ENCODE measurements around the gene CCNY. TPM values are rescaled to one million over a fixed set of nuclear protein-coding genes. Genes with fewer than 3 reads are reported as not detected.
A peak's percentile ranks its signal among the peaks of the same experiment; 100 is the strongest.

CCNY gene
- total RNA-seq, 1 donor from 2014 or later, result 85.9 TPM

- H3K27me3 ChIP-seq (ENCODE audit: insufficient read depth, low read length), result no peaks in the 10 kb centered on the region
- Mint-ChIP-seq H3K4me1 (ENCODE audit: low read depth, unreplicated experiment) (peaks cover 23% of the 10 kb centered on the region), H3K36me3 (ENCODE audit: low read depth, unreplicated experiment) (peaks cover 14% of the 10 kb centered on the region), H3K9me3 (ENCODE audit: unreplicated experiment) (no peaks in the 10 kb centered on the region), H3K27me3 (ENCODE audit: low read depth, unreplicated experiment) (no peaks in the 10 kb centered on the region), H3K27ac (ENCODE audit: unreplicated experiment) (peak overlapping the region; percentile 10), H3K4me3 (ENCODE audit: unreplicated experiment) (no peak overlapping the region)
- no peak overlapping the region for H2AFZ ChIP-seq (ENCODE audit: low read depth, low read length)
- no peak overlapping the region for H3K4me3 ChIP-seq (ENCODE audit: insufficient read depth, low read depth, low read length)
- no peaks in the 10 kb centered on the region for H3K9me3 ChIP-seq (ENCODE audit: insufficient read depth, low read depth, low read length)
- TF ChIP-seq EZH2 (IDR thresholded peaks at IDR 0.05; ENCODE audit: insufficient read depth, low read length), result no peak
- peaks cover 60% of the 10 kb centered on the region for H4K20me1 ChIP-seq (ENCODE audit: insufficient read depth, low read length)
- DNase-seq (ENCODE audit: low read depth), result no peak
- H3K36me3 ChIP-seq (ENCODE audit: insufficient read depth, low read length), result peaks cover 14% of the 10 kb centered on the region
- H3K9ac ChIP-seq (ENCODE audit: low read length), result no peak overlapping the region
- H3K4me2 ChIP-seq (ENCODE audit: low read length), result no peak overlapping the region
- no peak for FAIRE-seq
- H3K79me2 ChIP-seq (ENCODE audit: insufficient read depth, low read length), result peaks cover 56% of the 10 kb centered on the region
- peaks cover 6% of the 10 kb centered on the region for H3K4me1 ChIP-seq (ENCODE audit: insufficient read depth, low read length)
- H3K27ac ChIP-seq (ENCODE audit: low read depth, low read length), result no peak overlapping the region
These were observed 151.9 kb downstream of the CCNY start for GRCh38 chr10:35488228-35488627.

- Histone ChIP-seq H3K36me3 (ENCODE audit: insufficient read depth, low read length) (no peaks in the 10 kb centered on the region), H3K79me2 (ENCODE audit: insufficient read depth, low read length) (peaks cover 73% of the 10 kb centered on the region), H3K4me2 (ENCODE audit: low read length) (no peak overlapping the region), H3K4me3 (ENCODE audit: insufficient read depth, low read depth, low read length) (no peak overlapping the region), H2AFZ (ENCODE audit: low read depth, low read length) (no peak overlapping the region), H3K27ac (ENCODE audit: low read depth, low read length) (no peak overlapping the region), H3K4me1 (ENCODE audit: insufficient read depth, low read length) (peaks cover 11% of the 10 kb centered on the region), H3K9me3 (ENCODE audit: insufficient read depth, low read depth, low read length) (no peaks in the 10 kb centered on the region), H3K27me3 (ENCODE audit: insufficient read depth, low read length) (no peaks in the 10 kb centered on the region), H4K20me1 (ENCODE audit: insufficient read depth, low read length) (peaks cover 65% of the 10 kb centered on the region), H3K9ac (ENCODE audit: low read length) (no peak overlapping the region)
- H3K4me3 Mint-ChIP-seq (ENCODE audit: unreplicated experiment), result no peak overlapping the region
- peaks cover 4% of the 10 kb centered on the region for H3K36me3 Mint-ChIP-seq (ENCODE audit: low read depth, unreplicated experiment)
- H3K4me1 Mint-ChIP-seq (ENCODE audit: low read depth, unreplicated experiment), result peaks cover 16% of the 10 kb centered on the region
- no peak overlapping the region for H3K27ac Mint-ChIP-seq (ENCODE audit: unreplicated experiment)
- no peak for DNase-seq (ENCODE audit: low read depth)
- no peaks in the 10 kb centered on the region for H3K27me3 Mint-ChIP-seq (ENCODE audit: low read depth, unreplicated experiment)
- no peak for FAIRE-seq
- TF ChIP-seq, protein P1, sequence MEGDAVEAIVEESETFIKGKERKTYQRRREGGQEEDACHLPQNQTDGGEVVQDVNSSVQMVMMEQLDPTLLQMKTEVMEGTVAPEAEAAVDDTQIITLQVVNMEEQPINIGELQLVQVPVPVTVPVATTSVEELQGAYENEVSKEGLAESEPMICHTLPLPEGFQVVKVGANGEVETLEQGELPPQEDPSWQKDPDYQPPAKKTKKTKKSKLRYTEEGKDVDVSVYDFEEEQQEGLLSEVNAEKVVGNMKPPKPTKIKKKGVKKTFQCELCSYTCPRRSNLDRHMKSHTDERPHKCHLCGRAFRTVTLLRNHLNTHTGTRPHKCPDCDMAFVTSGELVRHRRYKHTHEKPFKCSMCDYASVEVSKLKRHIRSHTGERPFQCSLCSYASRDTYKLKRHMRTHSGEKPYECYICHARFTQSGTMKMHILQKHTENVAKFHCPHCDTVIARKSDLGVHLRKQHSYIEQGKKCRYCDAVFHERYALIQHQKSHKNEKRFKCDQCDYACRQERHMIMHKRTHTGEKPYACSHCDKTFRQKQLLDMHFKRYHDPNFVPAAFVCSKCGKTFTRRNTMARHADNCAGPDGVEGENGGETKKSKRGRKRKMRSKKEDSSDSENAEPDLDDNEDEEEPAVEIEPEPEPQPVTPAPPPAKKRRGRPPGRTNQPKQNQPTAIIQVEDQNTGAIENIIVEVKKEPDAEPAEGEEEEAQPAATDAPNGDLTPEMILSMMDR (IDR thresholded peaks at IDR 0.05; ENCODE audit: insufficient read depth, low read depth, low read length), result no peak
- no peak for TF ChIP-seq EZH2 (IDR thresholded peaks at IDR 0.05; ENCODE audit: insufficient read depth, low read length)
- no peaks in the 10 kb centered on the region for H3K9me3 Mint-ChIP-seq (ENCODE audit: unreplicated experiment)
These were observed 156.3 kb downstream of the CCNY start for GRCh38 chr10:35492386-35493195.

DNA sequence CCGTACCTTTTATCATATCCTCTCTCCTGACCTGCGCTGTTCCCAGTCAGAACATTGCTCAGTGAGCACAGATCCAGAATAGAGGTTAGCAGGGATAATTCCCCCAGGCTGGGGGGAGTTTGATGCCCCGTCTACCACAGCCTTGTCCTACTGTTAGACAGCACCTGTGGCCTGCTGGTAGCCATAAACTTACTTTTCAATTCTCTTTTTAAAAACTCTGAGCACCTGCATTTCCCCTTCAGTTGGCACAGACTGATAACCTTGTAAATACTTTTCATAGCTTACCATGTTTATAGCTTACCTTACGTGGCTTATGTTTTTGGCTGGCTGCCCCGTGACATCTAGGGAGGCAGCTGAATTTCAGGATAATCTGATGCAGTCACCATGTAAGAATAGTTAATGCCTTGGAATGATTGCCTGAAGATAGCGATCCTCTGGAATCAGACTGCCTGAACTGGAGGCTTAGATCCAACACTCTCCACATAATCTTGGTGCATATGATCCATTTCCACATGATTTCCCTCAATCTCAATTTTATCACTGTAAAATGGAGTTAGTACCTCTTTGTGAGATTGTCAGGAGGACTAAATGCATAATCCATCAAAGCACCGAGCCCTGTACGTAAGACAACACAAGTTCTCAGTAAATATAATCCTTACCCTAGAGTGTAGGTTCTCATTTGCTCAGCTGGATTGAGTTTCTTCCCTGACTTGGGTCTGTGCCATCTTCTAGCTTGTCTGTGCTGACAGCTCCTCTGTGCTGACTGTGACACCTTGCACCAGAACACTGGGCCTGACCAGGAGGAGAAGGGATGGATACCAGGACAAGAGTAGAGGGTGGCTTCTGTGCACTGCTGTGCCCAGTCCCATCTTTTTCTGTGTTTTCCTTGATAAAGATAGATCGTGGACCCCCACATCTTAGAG is 157.1 kb downstream of the CCNY start:
- Histone ChIP-seq H3K9ac (ENCODE audit: low read length) (no peak overlapping the region), H3K4me3 (ENCODE audit: insufficient read depth, low read depth, low read length) (no peak overlapping the region), H3K4me2 (ENCODE audit: low read length) (no peak overlapping the region), H3K79me2 (ENCODE audit: insufficient read depth, low read length) (peaks cover 79% of the 10 kb centered on the region), H4K20me1 (ENCODE audit: insufficient read depth, low read length) (peaks cover 68% of the 10 kb centered on the region), H3K27ac (ENCODE audit: low read depth, low read length) (no peak overlapping the region), H3K4me1 (ENCODE audit: insufficient read depth, low read length) (peaks cover 9% of the 10 kb centered on the region), H3K27me3 (ENCODE audit: insufficient read depth, low read length) (no peaks in the 10 kb centered on the region), H3K9me3 (ENCODE audit: insufficient read depth, low read depth, low read length) (no peaks in the 10 kb centered on the region), H2AFZ (ENCODE audit: low read depth, low read length) (no peak overlapping the region), H3K36me3 (ENCODE audit: insufficient read depth, low read length) (no peaks in the 10 kb centered on the region)
- Mint-ChIP-seq H3K4me3 (ENCODE audit: unreplicated experiment) (no peak overlapping the region), H3K27me3 (ENCODE audit: low read depth, unreplicated experiment) (no peaks in the 10 kb centered on the region), H3K9me3 (ENCODE audit: unreplicated experiment) (no peaks in the 10 kb centered on the region), H3K4me1 (ENCODE audit: low read depth, unreplicated experiment) (peaks cover 10% of the 10 kb centered on the region), H3K36me3 (ENCODE audit: low read depth, unreplicated experiment) (peaks cover 4% of the 10 kb centered on the region), H3K27ac (ENCODE audit: unreplicated experiment) (no peak overlapping the region)
- DNase-seq (ENCODE audit: low read depth), result peak; percentile 10
- no peak for FAIRE-seq
- TF ChIP-seq, protein P1 (IDR thresholded peaks at IDR 0.05; ENCODE audit: insufficient read depth, low read depth, low read length), result no peak
- no peak for TF ChIP-seq EZH2 (IDR thresholded peaks at IDR 0.05; ENCODE audit: insufficient read depth, low read length)

Measured in astrocyte (in vitro differentiated cells and primary cell).